Measurements from ENCODE around the gene C5orf34.
"Not testable (repeated sequence)": the region's sequence is repeated elsewhere in the genome, so short reads cannot be mapped to it uniquely, and the experiment has no call there.

Gene C5orf34

DNA sequence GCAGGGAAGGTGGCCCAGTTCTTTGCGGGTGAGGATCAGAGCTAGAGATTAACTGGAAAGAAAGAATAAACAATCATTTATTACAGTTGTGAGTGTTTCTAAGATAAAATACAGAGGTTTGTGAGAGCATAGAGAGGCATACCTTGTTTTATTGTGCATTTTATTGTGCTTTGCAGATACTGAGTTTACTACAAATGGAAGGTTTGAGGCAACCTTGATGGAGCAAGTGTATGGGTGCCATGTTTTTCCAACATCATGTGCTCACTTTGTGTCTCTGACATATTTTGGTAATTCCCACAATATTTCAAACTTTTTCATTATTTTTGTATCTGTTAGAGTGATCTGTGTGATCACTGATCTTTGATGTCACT is 715 bp upstream of the C5orf34 start:
- DNase-seq (ENCODE audit: low read depth): no peak

DNA sequence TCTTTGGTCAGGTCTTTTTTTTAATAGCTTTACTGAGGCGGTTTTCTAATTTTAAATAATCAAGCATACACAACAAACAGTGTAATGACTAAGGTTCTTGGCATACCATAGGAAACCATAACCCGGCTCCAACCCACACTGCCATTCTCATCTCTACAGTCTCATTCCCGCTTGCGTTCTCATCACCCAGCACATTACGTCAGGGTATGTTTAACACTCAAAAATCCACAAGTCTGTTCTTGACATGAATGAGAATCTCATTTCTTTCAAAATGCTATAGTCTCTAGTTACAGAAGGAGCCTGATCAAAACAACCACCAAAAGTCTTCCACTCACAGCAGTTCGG is 505 bp downstream of the C5orf34 start:
- DNase-seq (ENCODE audit: low read depth): peak; percentile 73

DNA sequence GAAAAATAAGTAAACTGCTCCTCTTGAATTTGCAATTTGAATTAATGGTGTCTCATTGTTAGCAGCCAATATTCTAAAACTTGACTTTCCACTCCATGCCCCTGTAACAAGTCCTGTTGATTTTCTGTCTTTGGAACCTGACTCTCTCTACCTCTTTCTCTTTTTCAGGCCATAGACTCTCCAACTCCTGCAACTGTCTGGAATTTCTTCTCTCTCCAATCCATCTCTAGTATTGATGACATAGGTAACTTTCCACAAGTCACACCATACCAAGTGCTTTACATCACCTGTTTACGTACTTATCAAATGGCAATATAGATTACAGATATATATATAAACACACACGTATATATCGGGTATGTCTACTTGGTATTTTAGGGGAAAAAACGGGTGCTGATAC is 923 bp downstream of the C5orf34 start:
- DNase-seq (ENCODE audit: low read depth): no peak

DNA sequence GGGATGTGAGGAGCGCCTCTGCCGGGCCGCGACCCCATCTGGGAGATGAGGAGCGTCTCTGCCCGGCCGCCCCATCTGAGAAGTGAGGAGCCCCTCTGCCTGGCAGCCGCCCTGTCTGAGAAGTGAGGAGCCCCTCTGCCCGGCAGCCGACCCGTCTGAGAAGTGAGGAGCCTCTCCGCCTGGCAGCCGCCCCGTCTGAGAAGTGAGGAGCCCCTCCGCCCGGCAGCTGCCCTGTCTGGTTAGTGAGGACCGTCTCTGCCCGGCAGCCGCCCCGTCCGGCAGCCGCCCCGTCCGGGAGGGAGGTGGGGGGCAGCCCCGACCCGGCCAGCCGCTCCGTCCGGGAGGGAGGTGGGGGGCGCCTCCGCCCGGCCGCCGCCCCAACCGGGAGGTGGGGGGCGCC is 3.9 kb downstream of the C5orf34 start:
- DNase-seq (ENCODE audit: low read depth): not testable (repeated sequence)

DNA sequence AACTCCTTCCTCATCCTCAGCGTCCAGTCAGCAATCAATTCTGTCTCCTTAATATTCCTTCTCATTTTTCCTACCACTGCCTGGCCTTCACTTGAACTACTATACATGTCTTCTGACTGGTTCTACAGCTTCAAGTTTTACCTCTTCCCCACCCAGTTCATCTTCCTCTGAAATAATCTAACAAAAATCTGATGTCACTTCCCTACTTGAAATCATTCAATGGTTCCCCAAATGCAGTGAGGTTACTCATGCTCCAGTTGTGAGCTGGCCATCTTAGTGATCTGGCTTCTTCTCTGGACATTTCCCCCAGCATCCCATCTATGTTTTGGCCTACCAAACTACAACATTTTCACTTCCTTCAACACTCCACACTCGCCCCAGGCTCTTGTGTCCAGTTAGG is 16.4 kb downstream of the C5orf34 start:
- no peak for DNase-seq (ENCODE audit: low read depth)

DNA sequence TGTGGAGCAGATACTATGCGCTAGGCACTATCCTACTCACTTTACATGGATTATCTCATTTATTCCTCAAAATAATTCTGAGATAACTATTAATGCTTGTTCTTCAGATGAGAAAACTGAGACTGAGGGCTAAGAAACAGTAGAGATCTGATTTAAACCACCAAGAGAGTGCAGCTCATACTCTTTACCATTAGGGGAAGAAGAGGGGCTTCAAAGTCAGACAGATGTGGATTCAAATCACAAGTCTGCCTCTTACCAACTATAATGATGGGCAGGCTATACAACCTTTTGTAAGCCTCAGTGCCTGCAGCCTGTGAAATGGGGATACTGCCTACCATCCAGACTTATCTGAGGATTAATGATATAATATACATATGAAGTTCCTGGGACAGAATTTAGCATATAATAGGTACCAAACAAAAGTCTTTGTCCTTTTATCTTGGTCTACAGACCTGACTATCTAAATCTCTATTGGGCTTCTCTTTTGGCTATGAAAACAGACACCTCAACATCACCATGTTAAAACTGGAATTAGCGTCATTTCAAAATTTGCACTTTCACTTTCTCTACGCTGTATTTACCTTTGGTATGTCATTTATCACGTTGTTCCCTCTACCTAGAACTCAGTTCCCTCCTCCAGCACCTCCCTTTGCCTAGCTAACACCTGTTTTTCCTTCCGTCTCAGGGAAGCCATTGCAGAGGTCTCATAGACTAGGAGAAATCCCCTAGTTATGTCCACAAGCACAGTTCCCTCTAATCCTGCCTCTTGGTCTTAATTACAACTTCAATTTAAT is 17.4 kb downstream of the C5orf34 start:
- no peak for DNase-seq (ENCODE audit: low read depth)

DNA sequence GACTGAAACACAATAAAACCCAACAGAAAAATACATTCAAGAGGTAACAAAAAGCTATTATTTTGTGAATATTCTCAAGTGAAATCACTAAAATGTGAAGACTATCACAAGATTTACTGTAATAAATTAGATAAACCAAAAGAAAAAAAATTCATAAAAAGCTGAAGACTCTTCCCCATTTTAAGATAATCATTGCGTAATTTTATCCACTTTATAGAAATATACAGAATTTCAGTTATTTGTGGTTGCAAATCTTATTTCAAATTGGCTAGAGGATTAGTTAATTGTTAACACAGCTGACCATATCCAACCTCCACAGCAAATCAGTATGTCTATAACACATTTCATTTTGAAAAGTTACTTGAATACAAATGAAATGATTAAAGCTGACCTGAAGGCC is 23.6 kb downstream of the C5orf34 start:
- no peak for DNase-seq (ENCODE audit: low read depth)

DNA sequence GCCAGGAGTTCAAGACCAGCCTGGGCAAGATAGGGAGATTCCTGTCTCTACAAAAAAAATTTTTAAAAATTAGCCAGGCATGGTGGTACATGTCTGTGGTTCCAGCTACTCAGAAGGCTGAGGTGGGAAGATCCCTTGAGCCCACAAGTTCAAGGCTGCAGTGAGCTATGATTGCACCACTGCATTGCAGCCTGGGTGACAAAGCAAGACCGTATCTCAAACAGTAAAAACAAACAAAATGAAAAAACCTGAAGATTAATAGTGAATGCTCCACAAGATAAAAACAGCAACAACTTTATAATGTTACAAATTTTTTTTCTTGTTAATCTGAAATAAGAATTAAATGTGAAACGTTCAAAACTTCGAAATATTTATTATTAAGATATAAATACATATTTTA is 28.6 kb downstream of the C5orf34 start:
- DNase-seq (ENCODE audit: low read depth): no peak

DNA sequence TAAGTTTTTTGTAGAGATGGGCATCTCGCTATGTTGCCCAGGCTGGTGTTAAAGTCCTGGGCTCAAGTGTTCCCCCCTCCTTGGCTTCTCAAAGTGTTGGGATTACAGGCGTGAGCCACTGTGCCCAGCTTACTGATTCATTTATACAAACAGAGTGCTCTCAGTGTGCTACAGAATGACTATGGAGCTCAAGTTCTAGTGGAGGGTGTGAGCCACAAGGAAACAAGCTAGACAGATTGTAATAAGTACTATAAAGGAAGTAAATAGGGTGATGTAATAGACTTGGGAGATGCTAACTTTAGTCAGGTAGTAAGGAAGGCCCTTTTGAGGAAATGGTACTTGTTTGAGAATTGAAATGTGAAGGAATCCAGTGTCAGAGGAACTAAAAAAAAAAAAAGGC is 29.5 kb downstream of the C5orf34 start:
- DNase-seq (ENCODE audit: low read depth): no peak

DNA sequence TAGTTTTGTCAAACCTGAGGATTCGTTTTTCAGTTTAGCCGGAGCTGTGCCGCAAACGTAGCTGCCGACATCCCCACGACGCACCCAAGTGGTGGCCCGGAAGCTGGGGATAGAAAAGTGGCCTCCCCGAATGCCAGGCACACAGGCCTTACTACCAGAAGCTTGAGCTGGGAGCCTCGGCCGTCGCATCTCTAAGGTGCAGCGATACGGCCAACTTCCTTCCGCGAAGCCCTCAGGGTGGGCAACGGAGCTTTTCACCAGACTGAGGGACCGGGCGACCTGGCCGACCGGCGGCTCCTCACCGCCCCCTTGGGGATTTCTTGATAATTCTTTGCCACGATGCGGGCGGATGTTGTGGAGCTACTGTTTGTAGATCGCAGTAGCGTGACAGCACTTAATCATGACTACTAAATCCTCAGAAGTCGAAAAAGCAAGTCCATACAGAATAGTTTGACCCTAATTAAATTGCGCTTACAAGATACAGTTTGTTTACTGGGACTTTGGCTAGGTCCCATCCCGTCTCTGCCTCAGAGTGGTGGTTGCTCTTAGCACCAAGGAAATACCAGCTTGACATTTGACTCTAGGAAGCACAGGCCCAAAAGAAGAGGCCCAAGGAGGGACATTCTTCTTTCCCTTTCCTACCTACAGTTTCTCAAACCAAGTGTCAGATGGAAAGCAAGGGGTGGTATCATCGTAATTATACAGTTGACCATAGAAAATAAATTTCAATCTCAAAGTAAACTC is 30.7 kb downstream of the C5orf34 start:
- peak; percentile 40 for DNase-seq (ENCODE audit: low read depth)

DNA sequence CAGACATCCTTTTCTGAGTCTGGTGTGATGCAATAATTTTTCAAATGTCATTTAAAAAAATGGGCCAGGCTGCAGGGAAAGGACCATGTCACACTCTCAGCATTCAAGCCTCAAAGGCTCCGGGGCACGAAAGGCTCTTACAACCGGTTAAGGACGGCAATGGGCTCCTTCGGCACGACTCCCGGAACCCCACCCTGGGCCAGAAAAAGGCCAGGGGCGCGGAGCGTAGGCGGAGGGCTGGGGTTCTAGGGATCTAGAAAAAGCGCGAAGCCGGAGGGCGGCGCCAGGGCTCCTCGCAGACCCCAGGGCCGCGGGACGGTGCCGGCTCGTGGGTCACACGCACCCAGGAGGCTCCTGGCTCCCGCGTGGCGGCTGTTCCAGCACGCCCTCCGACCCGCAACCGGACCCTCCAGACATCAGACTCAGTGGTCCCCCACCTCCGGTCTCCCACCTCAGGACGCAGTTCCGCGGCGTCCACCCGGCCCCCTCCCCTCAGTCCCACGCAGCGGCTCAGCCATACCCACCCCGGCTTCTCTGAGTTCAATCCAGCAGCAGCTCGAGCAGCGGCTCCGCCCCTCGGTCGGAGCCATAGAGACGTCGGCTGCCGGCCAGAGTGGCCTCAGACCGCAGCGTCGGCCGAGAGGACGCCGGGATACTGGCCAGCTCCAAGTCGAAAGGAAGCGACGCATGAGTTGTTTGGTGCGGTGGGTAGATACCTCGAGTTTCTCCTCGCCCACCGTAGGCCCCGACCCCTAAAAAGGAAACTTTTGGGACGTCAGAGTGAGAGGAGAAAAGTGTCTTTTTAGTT is 31.4 kb downstream of the C5orf34 start, which contains the start of gene TMEM267:
TMEM267 (minus strand) TSS at position 568 of the 808 bp plus-strand sequence. CDS start 29,896 bp downstream, outside the sequence.
- DNase-seq (ENCODE audit: low read depth): peak; percentile 72

DNA sequence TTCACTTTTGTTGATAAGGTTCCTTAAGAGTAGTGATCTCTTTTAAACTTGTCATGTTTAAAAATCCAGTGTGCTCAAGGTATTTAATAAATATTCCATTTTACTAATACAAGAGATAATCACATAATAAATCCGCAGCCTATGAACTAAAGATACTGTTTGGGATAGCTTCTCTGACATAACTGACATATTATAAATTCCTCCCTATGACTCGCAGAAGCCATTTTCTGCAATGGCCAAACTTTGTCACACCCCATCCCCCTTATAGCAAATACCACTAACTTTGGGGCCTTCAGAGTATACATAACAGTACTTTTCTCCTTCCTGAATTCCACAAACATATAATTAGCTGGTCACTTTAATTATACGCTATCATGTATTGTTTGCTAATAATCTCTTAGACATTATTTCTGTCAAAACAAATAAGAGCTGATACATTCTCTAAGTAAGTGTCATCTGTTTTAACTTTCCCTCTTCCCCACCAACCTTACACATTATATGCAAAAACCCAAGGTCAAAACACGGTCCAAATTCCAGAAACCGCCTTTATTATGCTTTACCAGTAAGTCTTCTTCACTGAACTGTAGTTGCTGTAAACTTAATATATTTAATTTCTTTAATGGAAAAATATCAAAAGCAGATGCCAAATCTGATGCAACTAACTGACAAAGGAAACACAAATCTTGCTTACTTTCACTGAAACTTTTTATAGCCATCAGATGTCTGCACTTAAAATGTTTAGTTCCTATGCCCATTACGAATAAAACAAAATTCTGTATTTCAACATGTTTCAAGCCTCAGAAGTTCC is 32.3 kb downstream of the C5orf34 start:
- no peak for DNase-seq (ENCODE audit: low read depth)

DNA sequence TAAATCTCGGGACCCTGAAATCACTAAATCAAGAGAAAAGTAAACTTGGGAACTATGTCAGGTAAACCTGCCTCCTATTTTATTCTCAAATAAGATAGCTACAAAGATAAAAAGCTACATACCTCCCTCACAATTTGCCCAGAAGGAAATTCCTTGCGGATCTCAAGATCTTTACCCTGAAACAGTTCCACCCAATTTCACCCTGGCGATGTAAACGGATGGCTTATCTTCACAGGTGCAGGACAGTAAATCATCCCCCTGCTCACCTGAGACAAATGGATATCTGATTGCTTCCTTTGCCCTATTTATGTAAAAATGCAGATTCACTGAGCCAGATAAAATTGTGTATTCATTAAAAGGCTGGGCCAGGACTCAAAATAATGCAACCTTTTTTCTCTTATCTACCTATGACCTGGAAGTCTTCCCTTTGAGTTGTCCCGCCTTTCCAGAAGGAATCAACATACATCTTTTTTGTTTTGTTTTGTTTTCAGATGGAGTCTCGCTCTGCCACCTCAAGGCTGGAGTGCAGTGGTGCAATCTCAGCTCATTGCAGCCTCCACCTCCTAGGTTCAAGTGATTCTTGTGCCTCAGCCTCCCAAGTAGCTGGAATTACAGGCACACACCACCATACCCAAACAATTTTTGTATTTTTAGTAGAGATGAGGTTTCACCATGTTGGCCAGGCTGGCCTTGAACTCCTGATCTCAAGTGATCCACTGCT is 45.1 kb downstream of the C5orf34 start:
- no peak for DNase-seq (ENCODE audit: low read depth)

DNA sequence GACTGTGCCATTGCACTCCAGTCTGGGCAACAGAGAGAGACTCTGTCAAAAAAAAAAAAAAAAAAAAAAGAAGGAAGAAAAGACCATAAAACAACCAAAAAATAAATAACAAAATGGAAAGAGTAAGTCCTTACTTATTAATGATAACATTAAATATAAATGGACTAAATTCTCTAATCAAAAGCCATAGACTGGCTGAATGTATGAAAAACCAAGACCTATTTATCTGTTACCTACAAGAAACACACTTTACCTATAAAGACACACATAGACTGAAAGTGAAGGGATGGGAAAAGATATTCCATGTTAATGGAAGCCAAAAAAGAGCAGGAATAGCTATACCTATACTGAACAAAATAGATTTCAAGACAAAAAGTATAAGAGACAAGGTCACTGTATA is 47.8 kb downstream of the C5orf34 start:
- no peak for DNase-seq (ENCODE audit: low read depth)

DNA sequence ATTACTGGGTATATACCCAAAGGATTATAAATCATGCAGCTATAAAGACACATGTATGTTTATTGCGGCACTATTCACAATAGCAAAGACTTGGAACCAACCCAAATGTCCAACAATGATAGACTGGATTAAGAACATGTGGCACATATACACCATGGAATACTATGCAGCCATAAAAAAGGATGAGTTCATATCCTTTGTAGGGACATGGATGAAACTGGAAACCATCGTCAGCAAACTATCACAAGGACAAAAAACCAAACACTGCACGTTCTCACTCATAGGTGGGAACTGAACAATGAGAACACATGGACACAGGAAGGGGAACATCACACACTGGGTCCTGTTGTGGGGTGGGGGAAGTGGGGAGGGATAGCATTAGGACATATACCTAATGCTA is 49.5 kb downstream of the C5orf34 start:
- DNase-seq (ENCODE audit: low read depth): not testable (repeated sequence)

DNA sequence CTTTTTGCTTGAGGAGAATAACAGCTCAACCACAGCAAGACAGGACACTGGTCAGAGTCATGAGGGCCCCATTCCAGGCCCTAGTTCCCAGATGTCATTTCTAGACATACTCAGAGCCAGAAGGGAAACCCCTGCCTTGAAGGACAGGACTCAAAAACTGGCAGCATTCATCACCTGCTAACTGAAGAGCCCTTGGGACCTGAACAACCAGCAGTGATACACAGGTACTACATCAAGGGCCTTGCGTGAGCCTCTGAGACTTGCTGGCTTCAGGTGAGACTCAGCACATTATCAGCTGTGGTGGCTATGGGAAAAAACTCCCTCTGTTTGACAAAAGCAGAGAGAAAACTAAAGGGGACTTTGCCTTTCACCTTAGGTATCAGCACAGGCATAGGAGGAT is 53.9 kb downstream of the C5orf34 start:
- DNase-seq (ENCODE audit: low read depth): no peak

DNA sequence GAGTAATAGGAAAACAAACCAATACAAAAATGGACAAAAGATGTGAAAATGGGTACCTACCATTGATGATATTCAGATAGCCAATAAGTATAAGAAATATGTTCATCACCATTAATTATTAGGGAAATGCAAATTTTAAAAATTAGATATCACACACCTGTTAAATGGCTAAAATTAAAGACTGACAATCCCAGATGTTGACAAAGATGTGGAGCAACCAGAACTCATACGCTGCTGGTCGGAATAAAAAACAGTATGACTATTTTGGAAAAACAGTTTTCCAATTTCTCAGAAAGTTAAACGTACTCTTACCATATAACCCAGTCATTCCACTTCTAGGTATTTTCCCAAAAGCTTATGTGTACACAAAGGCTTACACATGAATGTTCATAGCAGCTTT is 58.4 kb downstream of the C5orf34 start:
- no peak for DNase-seq (ENCODE audit: low read depth)

DNA sequence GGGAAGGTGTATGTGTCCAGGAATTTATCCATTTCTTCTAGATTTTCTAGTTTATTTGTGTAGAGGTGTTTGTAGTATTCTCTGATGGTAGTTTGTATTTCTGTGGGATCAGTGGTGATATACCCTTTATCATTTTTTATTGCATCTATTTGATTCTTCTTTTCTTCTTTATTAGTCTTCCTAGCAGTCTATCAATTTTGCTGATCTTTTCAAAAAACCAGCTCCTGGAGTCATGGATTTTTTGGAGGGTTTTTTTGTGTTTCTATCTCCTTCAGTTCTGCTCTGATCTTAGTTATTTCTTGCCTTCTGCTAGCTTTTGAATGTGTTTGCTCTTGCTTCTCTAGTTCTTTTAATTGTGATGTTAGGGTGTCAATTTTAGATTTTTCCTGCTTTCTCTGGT is 73.4 kb downstream of the C5orf34 start:
- not testable (repeated sequence) for DNase-seq (ENCODE audit: low read depth)

DNA sequence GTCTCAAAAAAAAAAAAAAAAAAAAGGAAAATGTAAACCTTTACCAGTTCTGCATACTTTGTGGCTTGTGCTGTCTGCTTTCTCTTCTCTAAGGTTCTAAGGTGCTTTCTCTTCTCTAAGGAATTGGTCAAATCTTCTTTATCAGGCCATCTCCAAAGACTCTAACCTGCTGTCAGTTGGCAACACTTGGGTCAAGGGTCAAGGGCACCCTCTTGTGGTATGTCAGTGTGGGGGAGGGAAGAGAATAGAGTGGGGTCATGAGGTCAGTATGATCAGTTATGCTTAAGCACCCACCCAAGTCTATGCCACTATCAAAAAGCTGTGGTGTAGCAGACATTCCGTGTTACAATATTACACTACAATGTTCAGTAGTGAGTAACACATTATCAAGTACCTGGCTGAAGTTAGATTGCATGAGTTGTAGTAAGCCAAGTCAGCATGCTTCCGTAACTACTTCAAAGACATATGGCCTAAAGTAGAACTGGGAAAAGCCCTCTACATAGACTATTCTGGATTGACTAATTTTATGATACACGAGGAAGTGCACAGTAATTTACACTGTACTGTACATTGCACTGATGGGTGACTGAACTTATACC is 77.8 kb downstream of the C5orf34 start:
- DNase-seq (ENCODE audit: low read depth): no peak
